HG03460 (cell line): ENCODE measurements around the gene SLX1A.
"Not testable (repeated sequence)": the region's sequence is repeated elsewhere in the genome, so short reads cannot be mapped to it uniquely, and the experiment has no call there.

Experiments
- ATAC-seq: cut with Tn5 transposase; IDR thresholded peaks from one replicate; pipeline ENCODE4 v1.9.1; 2021; ENCODE audit not compliant: unreplicated experiment

Gene SLX1A

DNA sequence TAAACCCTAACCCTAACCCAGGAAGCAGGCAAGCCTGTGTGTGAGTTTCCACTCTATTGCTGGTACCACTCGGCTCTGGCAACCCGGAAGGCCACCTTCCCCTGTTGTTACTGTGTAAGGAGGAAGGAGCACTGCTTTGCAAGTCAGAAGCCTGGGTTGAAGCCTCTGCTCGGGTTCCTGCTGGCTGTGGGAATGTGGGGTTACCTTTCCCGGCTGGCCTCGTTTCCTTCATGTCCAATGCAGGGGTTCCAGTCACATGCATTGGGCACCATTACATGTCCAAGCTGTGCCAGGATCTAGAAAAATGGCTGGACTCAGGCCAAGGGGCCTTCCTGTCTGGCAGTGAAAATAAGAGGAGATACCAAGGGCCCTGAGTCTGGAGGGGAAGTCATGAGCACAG is 23.4 kb downstream of the SLX1A start:
- not testable (repeated sequence) for ATAC-seq
